T-helper 1 cell treated with Interleukin-12 subunit alpha and Interleukin-12 subunit beta and Interleukin-4 antibody, amounts not matched to agents 30 ng/mL and 1 ng/mL, for 36 hours (primary cell): ENCODE results near the gene ASPHD1. TPM values are rescaled to one million over a fixed set of nuclear protein-coding genes. Genes with fewer than 3 reads are reported as not detected.
"Not testable (repeated sequence)": the region's sequence is repeated elsewhere in the genome, so short reads cannot be mapped to it uniquely, and the experiment has no call there.

Experiments
- intact Hi-C: fragments of 100-400 bp; cut with micrococcal nuclease; formaldehyde crosslinking; loops from one replicate; pipeline ENCODE4 v1.15.1; 2024
- total RNA-seq: library from RNA; stranded (reverse); gene quantifications from 2 replicates; pipeline ENCODE4 v1.2.3, GENCODE V29; 2022

Gene ASPHD1, protein sequence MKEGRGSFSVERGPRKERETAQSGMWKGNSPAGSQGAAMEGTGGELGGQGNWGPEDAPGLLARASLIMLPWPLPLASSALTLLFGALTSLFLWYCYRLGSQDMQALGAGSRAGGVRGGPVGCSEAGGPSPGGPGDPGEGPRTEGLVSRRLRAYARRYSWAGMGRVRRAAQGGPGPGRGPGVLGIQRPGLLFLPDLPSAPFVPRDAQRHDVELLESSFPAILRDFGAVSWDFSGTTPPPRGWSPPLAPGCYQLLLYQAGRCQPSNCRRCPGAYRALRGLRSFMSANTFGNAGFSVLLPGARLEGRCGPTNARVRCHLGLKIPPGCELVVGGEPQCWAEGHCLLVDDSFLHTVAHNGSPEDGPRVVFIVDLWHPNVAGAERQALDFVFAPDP
- total RNA-seq: 0.17 and 0.32 TPM in 2 replicates

DNA sequence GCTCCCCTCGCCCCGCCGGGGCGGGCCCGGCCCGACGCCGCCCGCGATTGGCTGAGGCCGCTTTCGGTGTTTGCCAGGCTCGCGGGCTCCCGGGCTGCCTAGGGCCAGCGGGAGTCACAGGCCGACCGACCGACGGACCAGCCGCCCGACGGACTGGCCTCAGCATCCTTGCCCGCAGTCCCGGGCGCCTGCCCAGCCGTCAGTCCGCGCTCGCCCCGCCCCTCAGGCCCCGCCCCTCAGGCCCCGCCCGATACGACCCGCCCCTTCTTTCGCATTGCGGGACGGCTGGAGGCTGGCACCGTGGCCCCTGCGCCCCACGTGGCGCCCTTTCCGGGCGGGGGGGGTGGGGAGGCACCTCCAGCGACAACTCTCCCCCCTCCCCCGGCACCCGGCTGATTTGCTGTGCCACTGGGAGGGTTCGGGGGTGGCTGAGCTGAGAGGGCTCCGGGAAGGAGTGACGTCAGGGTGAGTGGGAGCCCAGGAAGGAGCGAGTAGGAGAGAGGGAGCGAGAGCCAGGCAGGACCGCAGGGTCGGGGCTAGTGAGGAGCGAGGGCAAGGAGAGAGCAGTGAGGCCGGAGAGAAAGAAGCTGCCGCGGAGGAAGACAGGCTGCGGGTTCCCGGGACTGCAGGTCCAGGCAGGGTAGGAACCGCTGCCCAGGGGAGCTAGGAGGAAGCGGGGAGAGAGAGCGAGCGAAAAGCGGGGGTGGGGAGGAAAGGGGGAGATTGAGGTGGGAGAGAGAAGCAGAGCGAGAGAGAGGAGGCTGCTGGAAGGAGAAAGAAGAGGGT lies at the start of gene ASPHD1:
ASPHD1 (plus strand) TSS at position 387 of the 786 bp plus-strand sequence. CDS start 484 bp downstream, outside the sequence.
- intact Hi-C loops: loop anchor here (1.0 to 5.0 kb wide), 5 partner anchors 23 to 122 kb away; partner anchors contain the start of genes C16orf92, CDIPT, INO80E and KCTD13

DNA sequence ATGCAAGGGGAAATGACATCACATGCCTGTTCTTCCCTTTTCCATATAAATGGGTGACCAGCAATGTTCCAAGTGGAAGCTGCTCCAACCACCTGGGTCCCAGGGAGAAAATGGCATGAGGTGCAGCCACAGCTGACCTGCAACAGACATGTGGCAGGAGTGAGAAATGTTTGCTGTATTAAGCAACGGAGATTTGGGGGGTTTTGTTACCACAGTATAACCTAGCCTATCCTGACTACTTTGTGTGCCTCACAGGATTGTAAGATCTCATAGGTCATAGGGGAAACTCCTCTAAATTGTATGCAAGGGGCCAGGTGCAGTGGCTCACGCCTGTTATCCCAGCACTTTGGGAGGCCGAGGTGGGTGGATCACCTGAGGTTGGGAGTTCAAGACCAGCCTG lies 49.3 kb upstream of the ASPHD1 start:
- intact Hi-C loops: no loop called here

DNA sequence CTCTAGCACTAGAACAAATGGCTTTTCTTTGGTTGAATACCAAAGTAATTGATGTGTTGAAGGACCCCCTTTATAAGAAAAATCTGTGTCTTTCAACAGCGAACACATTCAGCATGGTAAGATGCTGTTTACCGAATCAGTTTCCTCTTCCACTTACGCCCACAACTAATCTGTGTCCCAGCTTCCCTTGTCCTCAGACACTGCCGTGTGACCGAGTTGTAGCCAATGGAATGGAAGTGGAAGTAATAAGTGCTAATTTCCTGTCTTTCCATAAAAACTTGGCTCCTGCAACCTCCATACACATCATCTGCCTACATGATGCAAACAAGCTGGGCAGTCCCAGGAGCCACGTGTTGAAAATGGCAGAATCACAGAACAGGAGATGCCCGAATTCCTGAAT lies 47.6 kb upstream of the ASPHD1 start:
- intact Hi-C loops: no loop called here

DNA sequence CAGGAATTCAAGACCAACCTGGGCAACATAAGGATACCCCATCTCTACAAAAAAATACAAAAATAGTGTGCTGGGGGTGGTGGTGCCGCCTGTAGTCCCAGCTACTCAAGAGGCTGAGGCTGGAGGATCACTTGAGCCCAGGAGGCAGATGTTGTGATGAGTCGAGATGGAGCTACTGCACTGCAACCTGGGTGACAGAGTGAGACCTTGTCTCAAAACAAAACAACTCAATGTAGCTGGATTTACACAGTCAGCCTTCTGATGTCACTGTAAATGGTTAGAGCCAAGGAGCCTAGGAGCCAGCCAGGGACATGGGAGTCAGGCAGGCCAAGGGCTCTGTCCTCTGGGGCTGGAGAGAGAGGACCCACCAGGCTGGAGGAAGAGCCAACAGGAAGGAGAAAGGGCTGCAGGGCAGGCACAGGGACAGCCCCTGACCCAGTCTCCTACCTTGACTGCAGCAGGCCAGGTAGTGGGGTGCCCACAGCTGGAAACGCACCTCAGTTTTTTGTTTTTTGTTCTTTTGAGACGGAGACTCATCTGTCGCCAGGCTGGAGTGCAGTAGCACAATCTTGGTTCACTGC lies 45.7 kb upstream of the ASPHD1 start:
- intact Hi-C loops: no loop called here

DNA sequence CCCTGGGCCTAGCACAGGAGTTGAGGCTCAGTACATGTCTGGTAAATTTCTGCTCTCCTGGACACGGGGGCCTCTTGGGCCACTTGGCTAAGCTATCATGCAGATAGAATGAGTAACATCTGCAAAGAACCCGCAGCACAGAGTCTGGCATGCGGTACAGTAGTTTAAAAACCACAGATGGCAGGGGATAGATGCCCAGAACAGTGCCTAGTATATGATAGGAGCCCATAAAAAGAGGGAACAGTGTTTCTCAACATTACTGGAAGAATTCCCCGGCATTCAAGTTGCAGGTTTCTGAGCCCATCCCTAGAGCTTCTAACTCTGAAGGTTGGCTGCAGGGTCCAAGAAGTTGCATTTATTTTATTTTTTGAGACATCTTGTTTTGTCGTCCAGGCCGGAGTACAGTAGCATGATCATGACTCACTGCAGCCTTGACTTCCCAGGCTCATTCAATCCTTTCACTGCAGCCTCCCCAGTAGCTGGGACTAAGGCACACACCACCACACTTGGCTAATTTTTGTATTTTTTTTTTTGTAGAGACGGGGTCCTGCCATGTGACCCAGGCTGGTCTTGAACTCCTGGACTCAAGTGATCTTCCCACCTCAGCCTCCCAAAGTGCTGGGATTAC lies 43.0 kb upstream of the ASPHD1 start:
- intact Hi-C loops: no loop called here

DNA sequence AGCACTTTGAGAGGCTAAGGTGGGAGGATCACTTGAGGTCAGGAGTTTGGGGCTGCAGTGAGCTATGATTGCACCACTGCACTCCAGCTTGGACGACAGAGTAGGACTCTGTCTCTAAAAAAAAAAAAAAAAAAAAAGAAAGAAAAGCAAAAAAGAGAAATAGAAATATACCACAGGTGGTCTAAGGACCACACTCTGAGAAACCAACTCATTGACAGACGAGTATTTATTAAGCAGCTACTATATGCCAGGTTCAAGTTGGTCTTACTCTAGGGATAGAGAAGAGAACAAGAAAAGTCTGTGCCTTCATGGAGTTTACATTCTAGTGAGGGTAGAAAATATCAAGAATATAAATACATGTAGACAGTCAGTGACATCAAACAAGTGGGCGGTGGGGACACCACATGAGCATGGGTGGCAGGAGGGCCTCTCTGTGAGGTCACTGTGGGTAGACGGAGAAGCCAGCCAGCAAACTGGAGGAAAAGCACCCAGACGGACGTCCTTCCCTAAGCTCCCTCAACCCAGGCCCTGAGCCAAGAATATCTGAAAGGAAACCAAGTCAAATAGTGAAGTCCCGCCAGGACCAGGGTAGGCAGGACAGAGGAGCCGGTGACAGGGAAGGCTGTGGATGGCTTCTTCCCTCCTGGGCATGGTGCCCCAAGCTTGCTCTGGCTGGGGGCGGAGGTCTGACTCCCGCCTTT lies 42.0 kb upstream of the ASPHD1 start:
- intact Hi-C loops: no loop called here

DNA sequence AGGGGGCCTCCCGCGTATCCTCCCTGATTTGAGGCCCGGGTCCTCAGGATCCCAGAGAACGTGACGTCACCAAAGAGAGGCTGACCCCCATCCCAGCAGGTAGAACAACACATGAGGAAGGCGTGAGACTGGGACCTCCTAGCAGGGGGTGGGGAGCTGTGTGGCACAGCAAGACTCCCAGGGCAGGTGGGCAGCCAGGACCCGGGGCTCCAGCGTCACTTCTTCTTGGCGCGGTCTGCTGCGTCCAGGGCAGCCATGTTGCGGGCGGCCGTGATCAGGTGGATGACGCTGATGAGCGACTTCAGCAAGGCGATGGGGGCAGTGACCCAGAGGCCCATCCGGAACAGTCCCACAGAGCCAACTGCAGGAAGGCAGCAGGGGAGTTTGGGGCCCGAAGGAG lies 41.3 kb upstream of the ASPHD1 start:
- intact Hi-C loops: no loop called here

DNA sequence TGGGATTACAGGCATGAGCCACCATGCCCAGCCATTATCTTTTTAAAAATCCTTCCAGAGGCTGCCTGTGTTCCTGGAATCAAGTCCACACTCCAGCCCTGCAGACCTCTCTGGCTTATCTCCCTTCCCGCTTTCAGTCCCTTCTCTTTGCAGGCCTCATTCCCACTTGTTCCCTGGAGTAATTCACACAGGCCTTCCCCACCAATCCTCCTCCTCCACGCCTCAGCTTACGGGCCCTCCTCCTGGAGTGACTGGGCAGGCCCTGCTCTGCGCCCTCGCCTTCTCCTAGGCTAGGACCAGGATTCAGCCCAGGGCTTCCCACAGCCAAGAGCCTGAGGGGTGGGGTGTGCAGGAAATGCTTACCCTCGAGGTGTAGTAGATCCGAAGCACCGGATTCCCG lies 40.1 kb upstream of the ASPHD1 start:
- intact Hi-C loops: no loop called here

DNA sequence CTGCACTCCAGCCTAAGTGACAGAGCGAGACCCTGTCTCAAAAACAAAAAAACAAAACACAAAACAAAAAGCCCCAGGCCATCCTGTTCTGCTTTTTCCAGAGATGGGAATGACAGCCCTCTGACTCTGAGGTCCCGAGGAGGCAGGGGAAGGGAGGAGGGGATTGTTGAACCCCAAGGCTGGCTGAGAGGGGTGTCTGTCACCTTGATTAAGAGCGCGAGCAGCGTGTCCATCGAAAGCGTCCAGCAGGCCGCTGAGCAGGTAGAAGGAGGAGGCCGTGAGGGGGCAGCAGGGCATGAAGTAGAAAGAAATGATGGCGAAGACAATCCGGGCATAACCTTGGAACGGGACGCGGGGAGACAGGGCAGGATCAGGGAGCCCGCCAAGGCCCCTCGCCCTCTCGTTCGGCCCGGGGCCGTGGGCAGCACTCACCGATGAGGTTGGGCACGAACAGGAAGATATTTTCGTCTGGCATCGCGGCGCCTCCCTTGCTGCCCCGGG lies 37.9 kb upstream of the ASPHD1 start:
- intact Hi-C loops: no loop called here

DNA sequence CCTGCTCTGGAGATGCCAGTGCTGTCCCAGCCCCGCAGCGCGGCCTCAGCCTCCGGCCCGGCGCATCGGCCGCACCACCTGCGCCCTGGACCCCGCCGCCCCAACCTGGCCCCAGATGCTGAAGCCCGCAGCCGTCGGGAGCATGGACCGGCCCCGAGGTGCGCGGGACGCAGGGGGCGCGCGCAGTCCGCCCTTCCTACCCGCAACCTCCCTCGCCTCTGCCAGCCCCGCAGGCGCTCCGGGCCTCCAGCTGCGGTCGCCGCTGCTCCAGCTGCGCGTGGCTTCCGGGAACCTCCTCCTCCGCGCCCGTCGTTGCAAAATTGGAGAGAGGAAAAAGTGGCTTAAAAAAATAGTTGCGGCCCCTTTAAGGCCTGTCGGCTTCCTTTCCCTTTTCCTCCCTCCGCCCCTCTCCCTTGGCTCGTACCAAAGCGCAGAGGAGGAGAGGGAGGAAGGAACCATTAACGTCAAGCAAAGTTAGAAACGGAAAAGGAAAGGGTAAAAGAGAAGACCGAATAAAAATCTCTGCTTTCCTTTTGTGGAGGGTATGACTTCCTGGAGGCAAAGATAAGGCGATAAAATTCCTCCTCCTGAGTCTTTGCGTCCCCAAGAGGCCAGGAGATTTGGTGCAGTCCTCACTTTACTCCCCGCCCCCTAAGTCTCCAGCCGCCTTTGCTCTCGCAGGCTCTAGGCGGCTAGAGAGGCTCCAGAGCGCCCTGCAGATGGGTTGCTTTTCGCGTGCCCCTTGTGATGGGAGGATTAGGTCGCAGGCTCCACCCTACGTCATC lies 37.2 kb upstream of the ASPHD1 start, which contains the start of gene CDIPT:
CDIPT (minus strand) TSS at position 343 of the 785 bp plus-strand sequence. CDS start 369 bp downstream, outside the sequence.
- intact Hi-C loops: loop anchor here (1.0 kb wide), 13 partner anchors 14 to 268 kb away; partner anchors contain the start of genes ASPHD1, INO80E, KCTD13 and KIF22

DNA sequence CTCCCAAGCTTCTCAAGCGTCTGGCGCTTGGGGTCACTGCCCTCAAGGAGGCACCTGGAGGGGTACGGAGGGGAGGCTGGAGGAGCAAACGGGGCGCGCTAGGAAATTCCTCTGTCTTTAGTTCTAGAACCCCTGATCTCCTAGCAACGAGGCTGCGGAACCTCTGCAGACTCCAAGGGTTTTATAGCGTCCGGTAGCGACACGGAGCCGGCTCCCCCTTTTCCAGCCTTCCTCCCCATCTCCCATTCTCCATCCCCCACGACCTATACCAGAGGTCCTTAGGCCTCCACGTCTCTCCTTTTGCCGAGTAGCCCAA lies 36.7 kb upstream of the ASPHD1 start:
- intact Hi-C loops: loop anchor here (1.0 kb wide), 13 partner anchors 14 to 268 kb away; partner anchors contain the start of genes ASPHD1, INO80E, KCTD13 and KIF22

DNA sequence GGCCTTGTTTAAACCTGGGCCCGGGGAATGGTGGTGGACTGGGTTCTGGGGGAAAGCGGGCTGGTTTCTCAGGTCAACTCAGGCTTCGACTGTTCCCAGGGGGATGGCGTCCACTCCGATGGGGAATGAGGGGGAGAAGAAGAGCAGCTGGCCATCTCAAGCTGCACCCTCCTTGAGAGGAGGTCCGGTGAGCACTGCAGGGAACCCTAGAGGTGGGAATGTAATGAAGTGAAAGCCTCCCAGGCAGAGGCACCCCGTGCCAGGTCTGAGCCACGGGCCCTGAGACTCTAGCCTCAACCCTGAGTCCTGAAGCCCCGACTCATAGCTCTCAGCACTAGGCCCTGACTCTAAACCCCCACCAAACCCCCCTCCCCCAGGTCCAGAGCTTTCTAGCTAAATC lies 36.1 kb upstream of the ASPHD1 start:
- intact Hi-C loops: no loop called here

DNA sequence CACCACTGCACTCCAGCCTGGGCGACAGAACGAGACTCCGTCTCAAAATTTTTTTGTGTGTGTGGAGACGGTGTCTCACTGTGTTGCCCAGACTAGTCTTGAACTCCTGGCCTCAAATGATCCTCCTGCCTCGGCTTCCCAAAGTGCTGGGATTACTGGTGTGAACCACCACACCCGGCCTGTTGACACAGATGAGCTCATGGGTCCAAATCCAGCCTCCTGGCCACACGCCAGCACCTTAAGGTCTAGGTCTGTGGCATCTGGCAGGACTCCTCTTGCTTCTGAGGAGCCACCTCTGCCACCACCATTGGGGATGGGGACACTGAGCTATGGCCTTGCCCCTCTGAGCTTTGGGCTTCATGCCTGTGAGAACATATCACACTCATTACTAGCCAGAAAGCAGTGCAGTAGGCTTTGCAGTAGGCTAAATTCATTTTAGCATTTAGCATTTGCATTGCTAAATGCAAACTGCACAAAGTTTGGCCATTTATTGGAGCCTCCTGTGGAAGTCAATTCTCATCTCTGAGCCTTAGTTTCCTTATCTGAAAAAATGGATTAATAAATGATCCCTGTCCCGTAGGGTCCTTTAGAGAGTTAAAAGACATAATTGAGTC lies 31.8 kb upstream of the ASPHD1 start:
- intact Hi-C loops: no loop called here

DNA sequence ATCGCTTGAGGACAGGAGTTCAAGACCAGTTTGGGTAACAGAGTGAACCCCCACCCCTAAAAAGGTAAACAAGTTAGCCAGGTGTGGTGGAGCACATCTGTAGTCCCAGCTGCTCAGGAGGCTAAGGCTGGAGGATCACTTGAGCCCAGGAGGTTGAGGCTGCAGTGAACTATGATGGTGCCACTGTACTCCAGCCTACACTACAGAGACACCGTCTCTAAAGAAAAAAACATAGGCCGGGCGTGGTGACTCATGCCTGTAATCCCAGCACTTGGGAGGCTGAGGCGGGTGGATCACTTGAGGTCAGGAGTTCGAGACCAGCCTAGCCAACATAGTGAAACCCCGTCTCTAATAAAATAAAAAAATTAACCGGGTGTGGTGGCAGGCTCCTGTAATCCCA lies 31.2 kb upstream of the ASPHD1 start:
- intact Hi-C loops: not testable (repeated sequence)

DNA sequence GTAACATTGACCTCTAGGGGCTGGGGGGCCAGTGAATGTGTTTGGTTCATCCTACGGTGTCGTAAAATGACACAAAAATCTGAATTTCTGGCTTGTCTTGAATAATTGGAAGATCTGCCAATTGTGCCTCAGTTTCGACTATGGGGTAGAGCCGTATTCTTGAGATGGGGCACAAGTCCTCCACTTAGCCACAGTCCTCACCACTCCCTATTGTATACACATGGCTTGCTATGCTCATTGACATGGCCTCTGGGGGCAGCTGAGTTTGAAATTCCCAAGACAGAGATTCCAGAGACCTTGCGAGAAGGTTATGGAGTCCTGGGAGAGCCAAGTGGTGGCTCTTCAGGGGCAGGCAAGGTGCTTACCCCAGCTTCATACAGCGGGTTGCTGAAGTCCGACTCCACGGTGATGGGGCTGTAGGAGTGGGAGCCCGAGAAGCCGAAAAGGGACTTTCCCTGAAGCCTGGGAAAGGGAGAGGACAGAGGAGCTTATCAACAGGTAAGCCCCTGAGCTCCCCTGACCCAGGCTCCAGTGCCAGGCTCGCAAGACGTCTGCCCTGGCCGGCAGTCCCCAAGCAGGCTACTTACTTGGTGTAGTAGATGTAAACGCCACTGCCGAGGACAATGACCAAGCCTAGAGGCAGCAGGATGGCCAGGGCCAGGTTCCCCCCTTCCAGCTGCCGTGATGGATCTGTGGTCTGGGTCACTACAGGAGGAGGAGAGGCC lies 28.3 kb upstream of the ASPHD1 start:
- intact Hi-C loops: no loop called here

DNA sequence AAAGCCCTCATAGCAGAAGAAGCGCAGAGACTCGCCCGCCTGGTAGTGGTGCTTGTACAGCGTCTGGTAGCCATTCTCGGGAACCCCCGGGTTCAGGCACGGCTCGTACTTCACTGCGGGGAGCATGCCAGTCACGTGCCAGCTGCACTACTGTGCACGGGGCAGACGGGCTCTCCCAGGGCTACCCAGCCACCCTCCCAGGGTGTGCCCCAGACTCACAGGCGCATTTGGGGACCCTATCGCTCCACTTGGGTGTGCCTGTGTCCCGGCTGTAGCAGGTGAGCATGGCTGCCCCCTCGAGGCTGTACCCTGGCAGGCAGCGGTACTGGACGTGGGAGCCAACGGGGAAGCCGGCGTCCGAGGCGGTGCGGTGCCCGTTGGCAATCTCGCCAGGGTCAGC lies 27.0 kb upstream of the ASPHD1 start:
- intact Hi-C loops: no loop called here

DNA sequence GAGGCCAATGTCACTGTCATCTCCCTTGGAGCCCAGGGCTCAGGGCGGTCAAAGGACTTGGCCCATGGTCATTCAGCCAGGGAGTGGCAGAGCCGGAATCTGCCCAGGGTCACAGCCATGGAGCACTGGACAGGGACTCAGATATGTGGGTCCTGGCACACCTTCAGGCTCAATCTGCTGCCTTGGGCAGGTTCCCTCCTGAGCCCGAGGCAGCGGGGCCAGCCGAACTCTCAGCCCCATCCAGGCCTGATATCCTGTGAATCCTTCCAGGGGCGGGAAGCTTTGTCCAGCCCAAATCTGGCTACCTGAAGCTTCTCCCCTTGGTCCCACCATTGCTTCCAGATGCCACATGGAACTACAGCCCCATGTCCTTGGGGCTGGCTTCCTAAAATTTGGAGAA lies 25.1 kb upstream of the ASPHD1 start:
- intact Hi-C loops: no loop called here

DNA sequence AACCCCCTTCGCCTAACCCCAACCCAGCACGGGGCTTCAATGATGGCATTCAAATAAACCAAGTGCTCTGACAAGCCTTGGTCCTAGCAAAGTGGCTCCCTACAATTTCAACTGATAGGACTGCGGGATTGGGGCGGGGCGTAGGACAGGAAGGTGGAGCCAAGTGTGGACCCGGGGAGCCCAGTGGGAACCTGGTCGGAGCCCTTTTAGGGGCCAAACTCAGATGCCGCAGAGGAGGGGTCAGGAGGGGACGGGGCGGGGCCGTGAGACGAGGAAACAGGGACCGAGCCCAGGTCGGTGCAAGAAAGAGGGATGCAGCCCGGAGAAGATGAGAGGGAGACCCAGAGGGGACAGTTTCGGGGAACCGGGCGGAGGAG lies 24.1 kb upstream of the ASPHD1 start:
- intact Hi-C loops: no loop called here
